RWPE2 (cell line): Measurements from ENCODE around the gene BDH1.

ENCODE experiments used
- ATAC-seq: fragments of 200-7000 bp; cut with Tn5 transposase; 3 replicates; pipeline ENCODE4 v1.9.1; 2021; ENCODE audit warnings: low read depth
- DNase-seq: peaks from one replicate; pipeline ENCODE4 v3.0.0-alpha.2; 2020; ENCODE audit warnings: low spot score
- H3K27ac ChIP-seq: fragments of 450-650 bp; 2 replicates; pipeline ENCODE4 v1.5.1; 2017; ENCODE audit warnings: mild to moderate bottlenecking; ENCODE audit not compliant: poor library complexity, severe bottlenecking
- H3K27me3 ChIP-seq: fragments of 250-450 bp; sonication (Bioruptor Pico); 2 replicates; pipeline ENCODE4 v1.5.1; 2021; ENCODE audit warnings: mild to moderate bottlenecking, moderate library complexity; ENCODE audit not compliant: insufficient read depth, poor library complexity, severe bottlenecking
- H3K36me3 ChIP-seq: fragments of 250-450 bp; sonication (Bioruptor Pico); 2 replicates; pipeline ENCODE4 v1.5.1; 2020; ENCODE audit warnings: low read depth, mild to moderate bottlenecking, moderate library complexity
- H3K4me1 ChIP-seq: fragments of 250-450 bp; sonication (Bioruptor Pico); 2 replicates; pipeline ENCODE4 v1.5.1; 2021; ENCODE audit warnings: mild to moderate bottlenecking, moderate library complexity; ENCODE audit not compliant: insufficient read depth, poor library complexity, severe bottlenecking
- H3K4me3 ChIP-seq: fragments of 250-450 bp; sonication (Bioruptor Pico); 2 replicates; pipeline ENCODE4 v1.5.1; 2021; ENCODE audit warnings: mild to moderate bottlenecking, moderate library complexity; ENCODE audit not compliant: severe bottlenecking
- H3K9me3 ChIP-seq: fragments of 250-450 bp; sonication (Bioruptor Pico); 2 replicates; pipeline ENCODE4 v1.5.1; 2021; ENCODE audit warnings: mild to moderate bottlenecking, moderate library complexity; ENCODE audit not compliant: severe bottlenecking
- TF ChIP-seq, protein P1 (sequence below): fragments of 450-650 bp; IDR thresholded peaks from one replicate; pipeline ENCODE4 v1.5.1; 2017; ENCODE audit warnings: mild to moderate bottlenecking, moderate library complexity; ENCODE audit not compliant: poor library complexity, severe bottlenecking

BDH1 gene

DNA sequence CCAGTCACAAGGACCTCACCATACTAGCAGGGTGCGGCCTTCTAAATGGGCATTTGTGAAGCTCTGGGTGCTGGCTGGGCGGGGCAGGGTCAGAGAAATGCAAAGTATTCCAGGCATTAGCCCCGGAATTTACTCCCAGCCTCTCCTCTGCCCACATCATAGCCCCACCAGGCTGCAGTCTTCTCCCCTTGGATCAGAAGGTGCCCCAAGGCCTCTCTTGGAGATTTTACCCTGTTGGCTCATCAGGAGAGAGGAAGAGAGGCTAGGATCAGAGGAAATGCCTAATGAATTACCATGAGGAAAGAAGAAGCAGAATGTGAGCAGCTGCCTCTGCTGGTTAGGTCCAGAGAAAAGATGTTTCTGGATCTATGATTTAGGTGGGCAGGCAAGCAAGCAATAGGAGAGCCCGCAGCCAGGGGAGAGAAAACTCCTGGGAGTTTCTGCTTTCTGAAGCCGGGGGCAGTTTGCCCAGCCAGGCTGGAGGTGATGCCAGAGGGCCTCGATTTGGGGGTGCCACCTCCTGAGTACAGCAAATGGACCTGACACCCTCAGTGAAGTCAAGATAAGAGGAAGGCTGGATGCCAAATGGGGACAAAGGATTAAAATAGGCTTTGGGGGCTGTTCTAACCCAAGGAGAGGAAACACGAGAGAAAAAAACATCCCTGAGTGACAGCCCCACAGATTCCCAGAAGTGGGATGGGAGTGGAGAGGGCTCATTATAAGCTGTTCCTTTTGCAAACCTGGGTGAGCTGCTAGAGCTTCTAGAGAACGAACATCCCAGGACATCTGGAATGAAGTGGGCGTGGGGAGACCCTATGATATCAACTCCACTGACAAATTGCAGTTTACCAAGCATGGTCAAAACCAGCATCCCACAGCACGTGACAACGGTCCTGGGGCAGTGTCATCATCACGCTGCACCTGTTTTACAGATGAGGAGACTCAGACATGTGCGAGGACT, 65.4 kb downstream of the BDH1 start:
- DNase-seq, result peak; percentile 87

DNA sequence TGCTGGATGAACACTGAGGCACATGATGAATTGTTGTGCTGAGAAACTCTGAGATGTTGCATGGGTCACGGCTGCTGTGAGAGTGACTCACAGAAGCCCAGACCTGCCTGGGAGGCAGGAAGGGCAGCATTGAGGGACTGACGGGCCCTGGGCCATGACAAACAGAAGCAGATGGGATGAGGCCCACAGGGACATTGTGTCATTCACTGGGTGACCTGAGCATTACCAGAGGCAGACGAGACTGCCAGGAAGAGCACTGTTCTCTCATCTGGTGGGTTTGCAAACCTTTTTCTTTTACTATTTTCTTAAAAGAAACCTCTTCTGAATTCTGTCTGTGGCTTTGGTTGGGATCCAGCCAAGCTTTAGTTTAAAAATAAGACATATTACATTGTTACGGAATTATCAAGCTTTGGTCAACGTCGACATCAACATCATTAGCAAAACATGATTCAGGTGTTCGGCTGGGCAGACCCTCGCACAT, 67.8 kb downstream of the BDH1 start:
- no peaks in the 10 kb centered on the region for H3K36me3 ChIP-seq
- no peaks in the 10 kb centered on the region for H3K27me3 ChIP-seq
- TF ChIP-seq, protein P1, sequence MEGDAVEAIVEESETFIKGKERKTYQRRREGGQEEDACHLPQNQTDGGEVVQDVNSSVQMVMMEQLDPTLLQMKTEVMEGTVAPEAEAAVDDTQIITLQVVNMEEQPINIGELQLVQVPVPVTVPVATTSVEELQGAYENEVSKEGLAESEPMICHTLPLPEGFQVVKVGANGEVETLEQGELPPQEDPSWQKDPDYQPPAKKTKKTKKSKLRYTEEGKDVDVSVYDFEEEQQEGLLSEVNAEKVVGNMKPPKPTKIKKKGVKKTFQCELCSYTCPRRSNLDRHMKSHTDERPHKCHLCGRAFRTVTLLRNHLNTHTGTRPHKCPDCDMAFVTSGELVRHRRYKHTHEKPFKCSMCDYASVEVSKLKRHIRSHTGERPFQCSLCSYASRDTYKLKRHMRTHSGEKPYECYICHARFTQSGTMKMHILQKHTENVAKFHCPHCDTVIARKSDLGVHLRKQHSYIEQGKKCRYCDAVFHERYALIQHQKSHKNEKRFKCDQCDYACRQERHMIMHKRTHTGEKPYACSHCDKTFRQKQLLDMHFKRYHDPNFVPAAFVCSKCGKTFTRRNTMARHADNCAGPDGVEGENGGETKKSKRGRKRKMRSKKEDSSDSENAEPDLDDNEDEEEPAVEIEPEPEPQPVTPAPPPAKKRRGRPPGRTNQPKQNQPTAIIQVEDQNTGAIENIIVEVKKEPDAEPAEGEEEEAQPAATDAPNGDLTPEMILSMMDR, result no peak
- ATAC-seq (peak; percentile 85), DNase-seq (peak; percentile 80)
- peaks cover 49% of the 10 kb centered on the region for H3K4me1 ChIP-seq
- no peaks in the 10 kb centered on the region for H3K9me3 ChIP-seq
- H3K27ac ChIP-seq, result peak overlapping the region; percentile 86
- no peak overlapping the region for H3K4me3 ChIP-seq

More for the DNA sequence above, 65.4 kb downstream of the BDH1 start:
- Histone ChIP-seq H3K9me3 (no peaks in the 10 kb centered on the region), H3K27ac (peak overlapping the region; percentile 86), H3K4me1 (peaks cover 44% of the 10 kb centered on the region), H3K27me3 (no peaks in the 10 kb centered on the region), H3K4me3 (no peak overlapping the region), H3K36me3 (no peaks in the 10 kb centered on the region)
- TF ChIP-seq, protein P1, result peak; percentile 25
- peak; percentile 81 for ATAC-seq

- Histone ChIP-seq H3K9me3 (no peaks in the 10 kb centered on the region), H3K27ac (peak overlapping the region; percentile 86), H3K36me3 (no peaks in the 10 kb centered on the region), H3K4me3 (no peak overlapping the region), H3K27me3 (no peaks in the 10 kb centered on the region), H3K4me1 (peaks cover 49% of the 10 kb centered on the region)
- TF ChIP-seq, protein P1, result no peak
- no peak for DNase-seq
- peak; percentile 9; the same call in 2 of the 3 replicates for ATAC-seq
These were observed 68.9 kb downstream of the BDH1 start for GRCh38 chr3:197486861-197487260.

DNA sequence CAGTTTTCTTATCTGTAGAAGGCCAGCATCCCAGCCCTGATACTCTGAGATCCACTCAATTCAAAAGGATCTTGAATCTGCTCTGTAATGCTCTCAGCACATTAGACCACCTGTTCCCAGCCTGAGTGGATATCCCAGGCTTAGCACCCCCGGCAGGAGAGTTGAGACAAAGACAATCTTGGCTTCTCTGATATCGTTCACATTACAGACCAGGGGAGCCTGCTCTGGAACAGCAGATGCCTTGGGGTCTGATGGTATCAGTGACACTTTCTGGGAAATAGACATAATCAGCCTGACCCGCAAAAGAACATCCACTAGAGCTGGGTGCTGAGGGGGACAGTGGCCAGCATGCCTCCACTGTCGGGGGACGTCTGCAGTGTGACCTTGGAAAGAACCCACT, 70.6 kb downstream of the BDH1 start:
- Histone ChIP-seq H3K4me3 (no peak overlapping the region), H3K36me3 (no peaks in the 10 kb centered on the region), H3K27ac (no peak overlapping the region), H3K27me3 (no peaks in the 10 kb centered on the region), H3K9me3 (no peaks in the 10 kb centered on the region), H3K4me1 (peaks cover 42% of the 10 kb centered on the region)
- ATAC-seq (no peak), DNase-seq (no peak)
- TF ChIP-seq, protein P1, result no peak
